GM18858 (cell line): ENCODE measurements around the gene OR10R2.
"Not testable (repeated sequence)": the region's sequence is repeated elsewhere in the genome, so short reads cannot be mapped to it uniquely, and the experiment has no call there.

Experiments used
- ATAC-seq: cut with Tn5 transposase; IDR thresholded peaks from one replicate; pipeline ENCODE4 v1.9.1; 2021; ENCODE audit not compliant: unreplicated experiment

OR10R2 gene, protein sequence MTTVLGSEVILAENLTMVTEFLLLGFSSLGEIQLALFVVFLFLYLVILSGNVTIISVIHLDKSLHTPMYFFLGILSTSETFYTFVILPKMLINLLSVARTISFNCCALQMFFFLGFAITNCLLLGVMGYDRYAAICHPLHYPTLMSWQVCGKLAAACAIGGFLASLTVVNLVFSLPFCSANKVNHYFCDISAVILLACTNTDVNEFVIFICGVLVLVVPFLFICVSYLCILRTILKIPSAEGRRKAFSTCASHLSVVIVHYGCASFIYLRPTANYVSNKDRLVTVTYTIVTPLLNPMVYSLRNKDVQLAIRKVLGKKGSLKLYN

DNA sequence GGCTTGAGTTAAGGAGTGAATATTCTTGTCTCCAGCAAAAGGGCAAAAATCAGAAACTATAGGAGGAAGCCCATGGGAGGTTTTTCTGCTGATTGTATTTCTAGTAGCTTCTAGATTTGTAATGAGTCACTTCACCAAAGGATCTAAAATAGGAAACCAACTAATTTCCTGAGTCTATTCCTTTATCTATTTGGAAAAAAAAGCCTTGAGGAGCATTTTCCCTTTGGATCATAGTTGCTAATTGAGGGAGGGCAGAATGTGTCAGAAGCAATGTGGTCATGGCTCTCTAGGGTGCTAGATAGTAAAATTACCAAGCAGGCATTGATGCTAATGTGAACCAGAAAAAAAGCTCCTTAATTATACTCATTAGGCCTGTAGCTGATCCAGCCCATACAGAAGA, at the start of gene OR10R2:
Gene OR10R2 (plus strand): TSS at position 301 of the 400 bp plus-strand sequence. CDS start 106 bp downstream, outside the sequence.
- ATAC-seq, result no peak

DNA sequence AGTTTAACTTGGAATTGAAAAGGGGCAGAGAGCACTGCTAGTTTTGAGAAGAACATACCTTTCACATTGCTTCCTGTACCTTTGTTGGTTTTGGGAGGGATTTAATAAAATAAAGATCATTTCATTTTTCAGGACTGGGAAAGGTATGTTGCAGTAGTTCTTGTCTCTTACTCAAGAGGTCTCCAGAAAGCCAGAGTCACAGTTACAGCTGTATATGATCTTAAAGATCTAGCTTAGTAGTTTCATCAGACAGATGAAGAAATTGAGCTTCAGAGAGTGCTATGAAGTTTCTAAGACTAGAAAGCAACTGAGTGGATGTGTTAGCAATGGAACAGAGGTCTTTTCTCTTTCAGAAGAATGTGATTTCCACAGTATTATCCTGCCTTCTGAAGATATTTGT, 47.0 kb upstream of the OR10R2 start:
- no peak for ATAC-seq

DNA sequence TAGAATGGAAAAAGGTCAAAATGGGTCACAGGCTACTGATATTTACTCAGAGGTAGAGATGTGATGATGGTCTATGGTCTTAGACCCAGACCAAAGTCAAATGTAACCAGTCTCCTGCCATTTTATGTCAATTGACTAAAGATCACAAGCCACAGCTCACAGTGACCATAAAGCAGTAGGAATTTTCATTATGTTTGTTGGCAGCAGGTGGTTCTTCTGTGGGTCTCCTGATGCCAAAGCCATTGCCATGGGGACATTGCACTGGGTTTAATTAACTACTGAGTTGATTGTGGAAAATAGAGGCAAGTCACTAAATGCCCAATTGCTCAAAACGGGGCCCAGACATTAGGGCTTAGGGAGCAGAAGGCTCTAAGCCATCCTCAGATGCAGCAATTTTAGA, 45.9 kb upstream of the OR10R2 start, which contains the start of gene OR10K2:
Gene OR10K2 (minus strand): TSS at position 101 of the 400 bp plus-strand sequence. CDS start 5,371 bp downstream, outside the sequence.
- no peak for ATAC-seq

DNA sequence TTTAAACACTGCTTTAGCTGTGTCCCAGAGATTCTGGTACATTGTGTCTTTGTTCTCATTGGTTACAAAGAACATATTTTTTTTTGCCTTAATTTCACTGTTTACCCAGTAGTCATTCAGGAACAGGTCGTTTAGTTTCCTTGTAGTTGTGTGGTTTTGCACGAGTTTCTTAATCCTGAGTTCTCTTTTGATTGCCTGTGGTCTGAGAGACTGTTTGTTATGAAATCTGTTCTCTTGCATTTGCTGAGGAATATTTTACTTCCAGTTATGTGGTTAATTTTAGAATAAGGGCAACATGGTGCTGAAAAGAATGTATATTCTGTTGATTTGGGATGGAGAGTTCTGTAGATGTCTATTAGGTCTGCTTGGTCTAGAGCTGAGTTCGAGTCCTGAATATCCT, 41.9 kb upstream of the OR10R2 start:
- not testable (repeated sequence) for ATAC-seq

DNA sequence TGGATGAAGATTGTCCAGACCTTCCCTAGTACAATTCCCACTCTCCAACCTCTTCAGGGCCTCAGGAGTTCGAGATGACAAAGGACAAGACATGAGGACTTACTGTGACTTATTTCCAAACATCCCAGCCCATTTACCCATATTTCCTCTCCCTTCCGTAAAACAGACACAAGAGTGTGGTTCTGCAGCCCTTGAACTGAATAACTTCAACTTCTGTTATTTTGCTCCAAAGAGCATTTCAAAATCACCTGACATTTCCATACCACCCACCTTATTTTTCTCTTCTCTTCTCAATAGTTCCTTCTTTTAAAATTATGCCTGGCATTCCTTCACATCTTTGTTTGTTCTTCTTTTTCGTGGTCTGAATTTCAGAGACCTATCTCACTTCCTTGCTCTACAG, 37.3 kb upstream of the OR10R2 start:
- no peak for ATAC-seq

DNA sequence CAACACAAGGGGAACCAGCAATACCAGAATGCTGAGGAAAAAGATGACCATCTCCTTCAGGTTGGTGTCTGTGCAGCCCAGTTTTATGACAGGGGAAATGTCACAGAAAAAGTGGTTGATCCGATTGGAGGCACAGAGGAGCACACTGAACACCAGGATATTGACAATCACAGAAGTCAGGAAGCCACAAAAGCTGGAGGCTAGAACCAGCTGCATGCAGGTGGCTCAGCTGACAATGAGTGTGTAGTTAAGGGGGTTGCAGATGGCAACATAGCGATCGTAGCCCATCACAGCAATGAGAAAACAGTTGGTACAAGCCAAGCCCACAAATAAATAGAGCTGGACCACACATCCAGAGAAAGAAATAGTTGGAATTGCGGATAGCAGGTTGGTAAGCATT, 26.6 kb upstream of the OR10R2 start:
- no peak for ATAC-seq

DNA sequence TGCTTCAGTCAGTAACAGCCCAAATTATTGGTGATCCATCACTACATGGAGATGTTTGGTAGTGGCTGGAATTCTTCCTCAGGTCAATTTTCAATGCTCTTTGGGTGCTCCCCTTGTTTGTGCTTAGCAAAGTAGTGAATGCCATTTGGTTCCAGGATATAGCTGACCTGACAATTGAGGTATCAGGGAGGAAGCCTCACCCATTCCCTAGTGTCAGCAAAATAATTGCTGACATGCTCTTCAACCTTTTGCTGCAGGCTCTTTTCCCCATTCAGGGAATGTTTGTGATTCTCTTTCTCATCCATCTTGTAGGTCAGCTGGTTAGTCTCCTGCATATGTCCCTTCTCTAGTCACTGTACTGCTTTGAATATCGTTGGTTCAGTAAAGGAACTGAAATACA, 17.5 kb upstream of the OR10R2 start:
- ATAC-seq, result no peak

DNA sequence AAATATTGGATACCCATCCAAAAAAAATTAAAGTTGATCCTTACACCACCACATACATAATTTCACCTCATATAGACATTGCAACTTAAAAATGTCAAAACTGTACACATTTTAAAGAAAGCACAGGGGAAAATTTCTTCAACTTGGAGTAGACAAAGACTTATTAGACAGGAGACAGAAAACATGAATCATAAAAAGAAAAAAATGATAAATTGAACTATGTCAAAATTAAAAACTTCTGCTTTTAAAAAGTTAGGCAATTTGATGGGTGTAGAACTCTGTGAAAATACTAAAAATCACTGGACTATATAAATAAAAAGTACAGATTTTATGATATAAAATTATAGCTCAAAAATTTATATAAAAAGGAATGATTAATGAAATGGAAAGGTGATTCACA, 14.8 kb upstream of the OR10R2 start:
- ATAC-seq, result no peak

DNA sequence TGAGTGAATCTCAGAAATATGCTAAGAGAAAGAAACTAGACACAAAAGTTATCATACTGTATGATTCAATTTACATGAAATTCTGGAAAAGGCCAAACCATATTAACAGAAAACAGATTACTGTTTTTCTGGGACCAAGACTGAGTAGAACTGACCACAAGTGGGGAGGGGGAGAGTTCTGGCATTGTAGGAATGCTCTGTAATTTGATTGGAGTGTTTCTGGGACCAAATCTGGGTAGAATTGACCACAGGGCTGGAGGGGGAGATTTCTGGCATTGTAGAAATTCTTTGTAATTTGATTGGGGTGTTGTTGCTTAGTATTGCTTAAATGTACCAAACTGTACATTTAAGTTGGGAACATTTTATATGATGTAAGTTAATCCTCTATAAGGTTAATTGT, 13.8 kb upstream of the OR10R2 start:
- ATAC-seq, result no peak

DNA sequence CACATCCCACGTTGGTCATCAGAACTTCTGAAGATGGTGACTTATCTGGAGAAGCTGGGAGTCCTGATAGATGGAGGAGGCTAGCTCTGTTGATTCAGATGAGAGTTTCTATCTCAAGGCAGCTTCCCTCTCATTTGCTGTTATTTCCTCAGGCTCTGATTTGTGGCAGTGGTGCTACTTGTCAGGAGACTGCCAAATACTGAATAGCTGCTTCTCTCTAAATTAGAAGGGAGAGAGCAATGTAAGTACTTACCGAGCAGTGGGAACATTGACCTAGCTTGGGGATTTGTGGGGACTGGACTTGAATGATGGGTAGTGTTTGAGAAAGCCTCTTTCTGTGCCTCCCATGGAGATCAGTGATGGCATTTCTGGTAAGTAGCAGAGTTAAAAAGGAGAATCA, 10.5 kb upstream of the OR10R2 start, which contains the start of gene OR10K1:
Gene OR10K1 (plus strand): TSS at position 301 of the 400 bp plus-strand sequence. CDS start 3,728 bp downstream, outside the sequence.
- no peak for ATAC-seq

DNA sequence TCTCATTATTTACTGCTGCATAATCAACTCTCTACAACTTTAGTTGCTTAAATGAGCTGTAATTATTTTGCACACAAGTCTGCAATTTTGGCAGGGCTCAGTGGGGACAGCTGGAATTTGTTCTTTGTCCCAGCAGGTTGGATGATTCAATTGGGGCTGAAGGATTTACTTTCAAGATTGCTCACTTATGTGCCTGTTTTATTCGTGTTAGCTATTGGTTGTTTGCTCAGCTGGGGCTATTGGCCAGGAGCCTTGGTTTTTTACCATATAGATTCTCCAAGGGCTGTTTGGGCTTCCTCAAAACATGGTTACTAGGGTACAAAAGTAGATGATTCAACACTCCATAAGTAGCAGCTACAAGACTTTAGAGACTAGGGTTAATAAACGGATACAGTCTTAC, 13.4 kb downstream of the OR10R2 start:
- ATAC-seq, result no peak

DNA sequence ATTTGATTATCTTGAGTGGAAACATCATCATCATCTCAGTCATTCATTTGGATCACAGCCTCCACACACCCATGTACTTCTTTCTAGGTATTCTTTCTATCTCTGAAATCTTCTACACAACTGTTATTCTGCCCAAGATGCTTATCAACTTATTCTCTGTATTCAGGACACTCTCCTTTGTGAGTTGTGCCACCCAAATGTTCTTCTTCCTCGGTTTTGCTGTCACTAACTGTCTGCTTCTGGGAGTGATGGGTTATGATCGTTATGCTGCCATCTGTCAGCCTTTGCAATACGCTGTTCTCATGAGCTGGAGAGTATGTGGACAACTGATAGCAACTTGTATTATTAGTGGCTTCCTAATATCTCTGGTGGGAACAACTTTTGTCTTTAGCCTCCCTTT, 19.3 kb downstream of the OR10R2 start:
- ATAC-seq, result no peak

DNA sequence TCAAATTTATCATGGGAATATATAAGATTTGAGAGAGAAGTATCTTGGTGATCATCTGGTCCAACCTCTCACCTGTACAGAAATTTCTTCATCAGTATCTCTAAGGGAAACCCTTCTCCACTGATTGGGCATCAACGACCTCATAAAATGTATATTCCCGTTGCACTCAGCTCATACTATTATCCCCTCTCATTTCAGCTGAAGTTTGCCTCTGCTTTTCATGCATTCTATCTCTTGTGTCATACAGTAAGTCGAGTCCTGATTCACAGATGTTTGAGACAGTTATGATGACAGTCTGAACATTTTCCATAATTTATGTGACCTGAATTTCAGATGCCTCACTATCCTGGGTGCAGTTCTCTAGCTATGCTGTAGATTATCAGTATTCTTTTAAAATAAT, 21.0 kb downstream of the OR10R2 start:
- ATAC-seq, result no peak

DNA sequence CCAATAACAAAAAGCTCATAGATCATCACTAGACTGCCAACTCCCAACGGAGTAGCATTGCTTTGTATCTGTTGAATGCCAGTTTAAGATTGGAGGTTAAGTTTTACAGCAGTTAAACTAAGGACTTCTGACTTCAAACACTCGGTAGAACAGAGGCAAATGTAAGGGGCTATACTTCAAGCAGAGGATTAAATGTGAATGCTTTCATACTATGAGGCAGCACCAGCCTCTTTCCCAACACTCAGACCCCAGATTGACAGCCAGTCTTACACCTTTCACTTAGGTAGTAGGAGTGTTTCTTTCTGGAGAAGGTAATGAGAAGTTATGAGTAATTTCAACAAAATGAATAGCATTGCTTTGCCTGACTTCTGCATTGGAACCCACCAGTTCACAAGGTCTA, 22.8 kb downstream of the OR10R2 start:
- ATAC-seq, result no peak

DNA sequence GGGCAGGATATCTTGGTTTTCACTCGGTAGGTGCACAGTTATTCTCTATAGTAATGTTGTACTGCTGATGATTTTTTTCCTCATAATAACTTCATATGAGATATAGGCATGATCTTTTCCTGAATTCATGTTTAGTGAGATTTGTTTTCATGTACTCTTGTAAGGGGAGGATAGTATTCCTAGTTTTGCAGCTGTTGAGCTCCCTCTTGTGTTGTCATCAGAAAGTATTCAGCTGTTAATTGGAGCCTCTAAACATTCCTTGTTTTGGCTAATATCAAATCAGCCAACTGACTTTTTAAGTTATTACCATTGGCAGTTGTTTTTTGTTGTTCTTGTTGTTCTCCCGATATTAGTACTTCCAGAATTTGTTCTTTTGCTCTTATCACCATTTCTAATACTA, 24.4 kb downstream of the OR10R2 start:
- ATAC-seq, result no peak

DNA sequence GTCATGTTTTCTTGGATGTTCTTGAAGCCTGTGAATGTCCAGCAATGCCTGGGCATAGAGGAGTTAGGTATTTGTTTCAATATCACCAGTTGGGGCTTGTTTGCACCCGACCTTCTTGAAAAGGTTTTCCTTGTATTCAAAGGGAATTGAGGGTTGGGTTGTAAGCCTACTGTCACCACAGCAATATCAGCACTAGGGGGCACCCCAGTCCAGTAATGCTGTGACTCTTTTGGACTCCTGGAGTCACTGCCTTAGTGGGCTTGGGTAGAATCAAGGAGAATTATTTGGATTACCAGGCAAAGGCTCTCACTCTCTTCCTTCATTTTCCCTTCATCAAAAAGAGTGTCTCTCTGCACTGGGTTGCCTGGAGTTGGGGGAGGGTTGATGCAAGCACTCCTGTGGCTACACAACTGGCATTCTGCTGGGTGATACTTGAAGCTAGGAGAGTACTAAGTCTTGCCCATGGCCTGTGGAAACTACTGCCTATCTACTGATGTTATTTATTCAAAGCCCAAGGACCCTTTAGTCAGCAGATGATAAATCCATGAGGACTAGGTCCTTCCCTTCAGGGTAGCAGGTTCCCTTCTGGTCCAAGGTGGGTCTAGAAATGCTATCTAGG, 34.5 kb downstream of the OR10R2 start:
- no peak for ATAC-seq

DNA sequence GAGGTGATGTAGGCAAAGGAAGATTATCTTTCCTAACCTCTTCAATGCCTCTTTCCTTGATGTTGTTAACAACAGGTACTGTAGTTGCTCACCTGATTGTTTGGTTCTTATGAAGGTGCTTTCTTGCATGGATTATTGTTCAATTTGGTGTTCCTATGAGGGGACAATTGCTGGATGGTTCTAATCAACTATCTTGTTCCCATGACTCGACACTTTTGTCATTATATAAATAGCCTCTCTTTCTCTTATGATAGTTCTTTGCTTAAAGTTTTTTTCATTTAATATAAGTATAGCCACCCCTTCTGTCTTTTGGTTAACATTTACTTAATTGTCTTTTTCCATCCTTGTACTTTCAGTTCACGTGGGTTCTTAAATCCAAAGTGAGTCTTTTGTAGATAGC, 35.5 kb downstream of the OR10R2 start:
- no peak for ATAC-seq

DNA sequence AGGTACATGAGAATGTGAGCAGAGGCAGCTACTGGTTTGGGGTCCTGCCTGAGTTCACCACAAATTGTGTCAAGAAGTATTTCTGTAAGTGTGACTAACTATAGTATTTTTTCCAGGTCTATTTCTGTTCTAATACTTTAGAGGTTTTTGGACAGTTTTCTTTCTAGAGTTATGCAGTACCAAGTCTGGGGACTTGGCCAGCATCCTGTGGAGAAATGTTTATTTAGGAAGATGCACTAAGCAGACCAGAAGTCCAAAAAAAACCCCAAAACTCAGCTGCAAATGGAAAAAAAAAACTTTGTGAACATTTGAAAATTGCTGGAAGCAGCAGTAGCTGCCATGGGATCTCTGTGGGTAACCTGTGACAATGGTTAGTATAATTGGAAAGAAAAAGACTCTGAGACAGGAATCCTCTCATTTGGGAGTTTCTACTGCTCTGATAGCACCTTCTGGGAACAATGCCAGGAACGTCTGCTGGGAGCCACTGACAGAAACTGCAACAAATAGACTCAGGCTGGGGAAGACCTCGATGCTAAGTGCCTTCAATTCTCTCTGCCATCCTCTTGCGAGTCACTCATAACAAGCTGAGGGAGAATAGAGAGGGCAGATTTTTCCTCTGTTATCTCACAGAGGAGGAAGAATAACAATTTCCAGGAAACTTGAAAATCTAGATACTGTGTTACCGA, 37.6 kb downstream of the OR10R2 start:
- ATAC-seq, result no peak

DNA sequence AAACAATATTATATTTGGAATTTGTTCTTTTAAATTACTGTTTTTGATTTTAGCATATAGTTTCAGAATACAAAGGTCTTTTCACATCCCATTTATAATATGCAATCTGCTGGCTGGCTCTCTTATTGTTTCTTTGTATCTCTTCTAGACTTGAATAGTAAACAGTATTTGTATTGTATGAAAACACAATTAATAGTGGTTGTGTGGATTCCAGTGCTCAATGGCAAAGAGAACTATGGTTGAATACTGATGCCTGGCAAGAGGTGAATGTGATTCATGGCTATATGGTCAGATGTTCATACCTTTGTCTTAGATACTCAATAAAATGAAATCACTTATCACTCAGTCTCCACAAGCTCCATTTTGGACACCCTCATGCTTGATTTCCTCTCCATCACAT, 44.9 kb downstream of the OR10R2 start:
- ATAC-seq, result no peak

DNA sequence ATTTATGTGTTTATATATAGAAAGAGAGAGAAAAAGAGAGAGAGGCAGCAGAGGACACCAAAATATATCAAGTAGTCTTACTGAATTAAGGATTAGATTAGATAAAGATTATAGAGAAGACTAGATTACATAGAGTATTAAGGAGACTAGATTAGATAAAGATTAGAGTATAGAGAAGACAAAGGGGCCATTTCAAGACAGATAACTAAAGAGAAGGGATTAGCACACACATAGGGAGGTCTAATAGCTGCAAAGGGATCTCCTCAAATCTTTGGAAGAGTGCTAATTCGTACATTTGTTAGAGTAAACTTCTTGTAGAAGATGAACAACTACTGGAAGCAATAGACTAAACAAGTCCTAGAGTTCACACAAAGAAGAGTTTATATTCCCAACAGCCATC, 48.0 kb downstream of the OR10R2 start:
- no peak for ATAC-seq

DNA sequence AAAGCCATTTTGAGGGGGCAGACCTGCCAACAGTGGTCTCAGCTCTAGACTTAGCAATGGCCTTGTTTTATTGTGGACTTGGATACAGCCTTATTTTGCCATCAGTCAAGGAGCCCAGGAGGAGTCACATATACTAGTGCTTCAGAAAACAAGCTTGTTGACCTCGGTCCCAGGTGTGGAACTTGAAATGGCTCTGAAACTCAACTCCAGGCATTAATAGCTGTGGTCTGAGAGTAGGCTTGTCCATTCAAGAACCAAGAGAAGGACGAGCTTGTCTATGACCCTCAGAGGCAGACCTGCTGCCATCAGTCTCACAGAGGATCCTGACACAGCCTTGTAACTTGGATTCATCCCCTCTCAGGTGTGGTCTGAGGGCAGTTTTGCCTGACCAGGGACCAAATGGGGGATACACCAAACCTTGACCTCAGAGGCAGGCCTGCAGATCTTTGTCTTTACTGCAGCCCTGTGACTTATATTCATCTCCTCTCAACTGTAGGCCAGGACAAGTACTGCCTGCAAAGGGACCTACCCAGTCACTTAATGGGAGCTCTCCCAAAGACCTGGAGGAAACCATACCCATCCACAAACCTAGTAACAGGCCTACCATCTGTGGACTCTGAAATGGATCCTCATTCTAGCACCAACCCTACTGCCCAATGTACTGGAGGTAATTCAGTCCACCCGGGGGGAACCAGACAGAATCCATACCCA, 49.1 kb downstream of the OR10R2 start:
- no peak for ATAC-seq
